HT-29 (cell line): ENCODE measurements around the gene RPS6KC1. TPM values are rescaled to one million over a fixed set of nuclear protein-coding genes. Genes with fewer than 3 reads are reported as not detected.
"Not testable (repeated sequence)": the region's sequence is repeated elsewhere in the genome, so short reads cannot be mapped to it uniquely, and the experiment has no call there.

ENCODE experiments used
- DNase-seq: peaks from one replicate; pipeline ENCODE4 v3.0.0-alpha.2; 2015; ENCODE audit warnings: low spot score
- total RNA-seq: library from RNA; depleted of rRNA; stranded (reverse); fragments of >200 nt; shearing (Covaris generic); gene quantifications from 2 replicates; pipeline ENCODE4 v1.2.3, GENCODE V29; 2014

RPS6KC1 gene
- total RNA-seq, 1 experiment from 2014 or later, result 4.7 TPM

DNA sequence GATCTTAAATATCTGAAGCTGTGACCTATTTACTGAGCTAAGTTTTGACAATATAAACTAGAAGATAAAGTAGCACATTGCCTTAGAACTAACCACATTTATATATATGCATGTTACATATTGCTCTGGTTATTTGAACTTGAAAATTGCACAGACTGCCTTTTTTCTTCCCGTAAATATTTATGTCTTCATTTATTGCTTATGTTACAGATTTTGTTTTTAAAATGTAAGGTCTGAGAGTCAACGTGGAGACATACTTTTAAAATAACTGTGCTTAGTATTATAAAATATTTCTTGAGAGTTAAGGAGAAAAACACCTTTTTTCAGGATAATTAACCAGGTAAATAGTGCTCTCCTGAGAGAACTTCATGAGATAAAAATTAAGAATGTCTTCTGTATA lies 3.1 kb downstream of the RPS6KC1 start:
- no peak for DNase-seq

DNA sequence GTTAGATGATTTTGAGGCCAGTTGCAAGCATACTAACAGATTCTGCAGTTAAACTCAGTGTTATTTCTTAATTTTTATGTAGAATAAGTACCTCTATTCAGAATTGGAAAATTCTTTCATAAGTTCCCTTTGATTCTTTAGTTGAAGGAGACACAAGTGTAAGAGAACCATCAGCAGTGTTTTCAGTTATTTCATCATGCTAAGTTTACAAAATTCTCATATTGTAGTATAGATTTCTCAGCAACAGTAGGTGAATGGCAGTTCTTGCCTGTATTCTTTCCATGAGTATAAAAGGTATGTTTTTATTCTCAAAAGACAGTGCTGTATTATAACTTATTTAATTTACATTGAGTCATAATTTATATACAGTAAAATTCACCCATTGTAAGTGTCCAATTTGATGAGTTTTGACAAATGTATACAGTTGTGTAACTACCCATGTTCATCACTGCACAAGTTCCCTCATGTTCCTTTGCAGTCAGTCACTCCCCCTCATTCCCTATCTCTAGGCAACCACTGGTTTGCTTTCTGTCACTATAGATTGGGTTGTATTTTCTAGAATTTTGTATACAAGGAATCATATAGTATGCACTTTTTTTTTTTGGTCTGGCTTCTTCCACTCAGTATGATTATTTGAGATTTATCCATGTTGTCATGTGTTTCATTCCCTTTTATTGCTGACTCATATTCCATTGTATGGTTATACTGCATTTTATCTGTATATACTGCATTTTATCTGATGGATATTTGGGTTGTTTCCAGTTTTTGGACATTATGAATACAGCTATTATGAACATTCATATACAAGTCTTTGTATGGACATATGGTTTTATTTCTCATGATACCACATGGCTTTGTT lies 3.9 kb downstream of the RPS6KC1 start:
- no peak for DNase-seq

DNA sequence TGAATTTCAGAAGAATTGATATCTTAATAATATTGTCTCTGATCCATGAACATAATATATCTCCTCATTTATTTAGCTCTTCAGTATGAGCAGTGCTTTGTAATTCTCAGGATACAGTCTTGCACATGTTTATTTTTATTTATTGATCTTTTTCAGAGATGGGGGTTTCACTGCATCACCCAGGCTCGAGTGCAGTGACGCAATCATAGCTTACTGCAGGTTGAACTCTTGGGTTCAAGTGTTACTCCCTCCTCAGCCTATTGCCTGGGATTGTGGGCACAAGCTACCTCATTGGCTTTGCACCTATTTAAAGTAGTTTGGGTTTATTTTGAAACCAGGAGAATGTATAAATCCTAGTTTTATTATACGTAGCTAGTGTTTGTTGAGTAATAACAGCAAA lies 4.7 kb downstream of the RPS6KC1 start:
- DNase-seq, result no peak

DNA sequence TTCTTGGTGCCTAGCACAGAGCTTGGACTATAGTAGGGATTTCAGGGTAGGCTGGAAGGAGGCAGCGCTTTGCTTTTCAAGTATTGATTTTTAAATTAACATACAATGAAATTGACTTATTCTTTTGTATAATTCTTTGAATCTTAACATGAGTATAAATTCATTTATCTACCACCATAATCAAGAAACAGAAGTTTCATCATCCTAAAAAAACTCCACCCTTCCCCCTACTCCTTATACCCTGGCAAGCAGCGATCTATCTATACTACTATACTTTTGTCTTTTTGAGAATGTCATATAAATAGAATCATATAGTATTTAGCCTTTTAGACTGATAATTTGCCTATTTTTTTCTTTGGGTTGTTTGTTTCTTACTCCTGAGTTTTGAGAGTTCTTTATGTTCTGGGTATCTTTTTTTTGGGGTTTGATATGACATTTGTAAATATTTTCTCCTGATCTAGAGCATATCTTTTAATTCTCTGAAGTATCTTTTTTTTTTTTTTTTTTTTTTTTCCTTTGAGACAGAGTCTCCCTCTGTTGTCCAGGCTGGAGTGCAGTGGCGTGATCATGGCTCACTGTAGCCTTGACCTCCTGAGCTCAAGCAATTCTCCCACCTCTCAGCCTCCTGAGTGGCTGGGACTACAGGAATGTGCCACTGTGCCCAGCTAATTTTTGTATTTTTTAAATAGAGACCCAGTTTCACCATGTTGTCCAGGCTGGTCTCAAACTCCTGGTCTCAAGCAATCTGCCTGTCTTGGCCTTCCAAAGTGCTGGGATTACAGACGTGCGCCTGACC lies 6.4 kb downstream of the RPS6KC1 start:
- no peak for DNase-seq

DNA sequence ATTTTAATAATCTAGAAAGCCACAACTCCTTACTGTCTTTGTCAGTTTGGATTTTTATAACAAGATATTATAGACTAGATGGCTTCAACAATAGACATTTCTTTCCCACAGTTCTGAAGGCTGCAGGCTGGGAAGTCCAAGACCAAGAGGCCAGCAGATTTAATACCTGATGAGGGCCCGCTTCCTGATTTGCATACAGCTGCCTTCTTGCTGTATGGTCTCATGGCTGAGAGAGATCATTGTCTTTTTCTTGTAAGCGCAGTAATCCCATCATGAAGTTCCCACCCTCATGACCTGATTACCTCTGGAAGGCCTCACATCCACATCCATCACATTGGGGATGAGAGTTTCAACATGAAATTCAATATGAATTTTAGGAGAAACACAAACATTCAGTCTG lies 9.8 kb downstream of the RPS6KC1 start:
- DNase-seq, result no peak

DNA sequence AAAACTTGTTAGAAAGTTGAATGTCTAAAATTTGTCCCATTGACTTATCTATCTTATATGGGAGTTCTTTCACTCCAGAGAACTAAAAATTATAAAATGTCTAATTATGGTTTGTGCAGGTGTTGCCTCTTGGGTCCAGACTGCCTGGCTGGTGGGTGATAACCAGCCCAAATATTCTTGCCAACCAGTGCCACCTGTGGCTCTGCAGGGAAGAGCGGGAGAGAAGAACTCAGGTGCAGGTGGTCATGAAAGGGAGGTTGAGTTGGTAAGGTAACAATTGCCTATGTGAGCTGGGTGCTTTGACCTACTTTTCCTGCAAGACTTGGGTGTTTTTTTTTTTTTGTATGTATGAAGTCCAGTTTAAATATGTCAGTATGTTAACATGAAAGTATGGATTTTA lies 10.2 kb downstream of the RPS6KC1 start:
- peak; percentile 5 for DNase-seq

DNA sequence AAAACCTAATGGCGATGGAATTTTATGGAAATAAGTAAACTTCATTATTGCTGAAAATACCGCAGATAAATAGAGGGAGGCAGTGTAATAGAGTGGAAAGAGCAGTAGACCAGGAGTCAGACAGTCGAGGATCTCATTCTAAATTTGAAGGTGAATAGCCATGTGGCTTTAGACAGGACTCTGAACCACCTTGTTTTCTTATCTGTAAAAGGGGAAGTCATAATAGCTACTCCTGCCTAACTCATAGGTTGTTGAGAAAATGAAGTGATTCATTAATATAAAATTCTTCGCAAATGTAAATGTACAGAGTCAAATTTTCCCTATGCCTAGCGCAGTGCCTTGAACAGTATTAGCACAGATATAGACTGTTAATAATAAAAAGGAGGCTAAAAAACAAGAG lies 14.8 kb downstream of the RPS6KC1 start:
- no peak for DNase-seq

DNA sequence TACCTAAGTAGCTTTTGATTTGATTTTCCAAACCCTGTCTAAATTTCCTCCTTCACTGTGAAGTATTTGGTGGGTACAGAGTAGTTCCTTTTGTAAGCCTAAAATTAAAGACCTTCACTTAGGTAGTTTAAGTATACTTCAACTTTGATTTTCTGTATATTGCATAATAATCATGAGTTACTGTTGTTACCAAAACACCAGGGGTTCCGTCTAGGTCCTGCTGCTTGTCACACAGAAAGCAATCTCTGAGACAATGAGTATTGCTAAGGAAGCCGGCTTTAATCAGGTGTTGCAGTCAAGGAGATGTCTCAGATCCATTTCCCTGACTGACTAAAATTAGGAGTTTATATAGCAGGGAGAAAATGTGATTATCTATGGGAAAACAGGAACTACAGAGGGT lies 15.3 kb downstream of the RPS6KC1 start:
- DNase-seq, result no peak

GRCh38 chr1:213067352-213067751 lies 16.3 kb downstream of the RPS6KC1 start:
- no peak for DNase-seq

GRCh38 chr1:213070406-213070805 lies 19.4 kb downstream of the RPS6KC1 start:
- peak; percentile 21 for DNase-seq

GRCh38 chr1:213075725-213076124 lies 24.7 kb downstream of the RPS6KC1 start:
- DNase-seq, result no peak

GRCh38 chr1:213082420-213083111 lies 31.5 kb downstream of the RPS6KC1 start:
- no peak for DNase-seq

DNA sequence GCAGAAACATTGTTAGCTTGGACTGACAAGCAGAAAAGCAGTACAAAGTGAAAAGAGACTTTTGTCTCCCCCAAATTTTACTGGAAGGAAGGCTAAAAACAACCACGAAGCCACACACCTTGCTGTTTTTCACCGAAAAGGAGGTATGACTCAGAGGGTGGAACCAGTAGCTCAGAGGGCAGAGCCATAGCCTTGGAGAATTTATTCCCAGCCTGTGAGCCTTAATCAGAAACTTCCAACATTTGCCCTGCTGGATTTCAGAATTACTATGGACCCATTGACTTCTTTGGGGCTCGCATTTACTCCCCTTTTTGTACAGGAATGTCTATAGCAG lies 32.0 kb downstream of the RPS6KC1 start:
- DNase-seq, result peak; percentile 22

DNA sequence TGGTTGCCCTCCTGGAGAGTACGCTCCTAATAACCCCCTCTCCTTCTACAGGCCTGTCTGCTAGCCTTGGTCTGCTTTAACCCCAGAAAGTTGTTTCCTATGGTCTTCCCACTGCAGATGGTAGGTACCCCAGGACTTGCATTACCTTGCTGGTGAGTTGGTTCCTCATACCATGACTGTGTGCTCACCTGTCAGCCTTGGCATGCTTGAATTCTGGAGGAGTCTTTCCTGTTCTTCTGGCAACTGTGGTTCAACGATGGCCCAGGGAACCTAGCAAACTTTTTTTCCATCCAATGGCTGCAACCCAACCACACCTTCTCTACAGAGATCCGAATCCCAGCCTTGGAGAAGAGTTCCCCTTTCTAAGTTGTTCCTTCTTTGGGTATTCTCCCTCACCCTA lies 36.9 kb downstream of the RPS6KC1 start:
- no peak for DNase-seq

DNA sequence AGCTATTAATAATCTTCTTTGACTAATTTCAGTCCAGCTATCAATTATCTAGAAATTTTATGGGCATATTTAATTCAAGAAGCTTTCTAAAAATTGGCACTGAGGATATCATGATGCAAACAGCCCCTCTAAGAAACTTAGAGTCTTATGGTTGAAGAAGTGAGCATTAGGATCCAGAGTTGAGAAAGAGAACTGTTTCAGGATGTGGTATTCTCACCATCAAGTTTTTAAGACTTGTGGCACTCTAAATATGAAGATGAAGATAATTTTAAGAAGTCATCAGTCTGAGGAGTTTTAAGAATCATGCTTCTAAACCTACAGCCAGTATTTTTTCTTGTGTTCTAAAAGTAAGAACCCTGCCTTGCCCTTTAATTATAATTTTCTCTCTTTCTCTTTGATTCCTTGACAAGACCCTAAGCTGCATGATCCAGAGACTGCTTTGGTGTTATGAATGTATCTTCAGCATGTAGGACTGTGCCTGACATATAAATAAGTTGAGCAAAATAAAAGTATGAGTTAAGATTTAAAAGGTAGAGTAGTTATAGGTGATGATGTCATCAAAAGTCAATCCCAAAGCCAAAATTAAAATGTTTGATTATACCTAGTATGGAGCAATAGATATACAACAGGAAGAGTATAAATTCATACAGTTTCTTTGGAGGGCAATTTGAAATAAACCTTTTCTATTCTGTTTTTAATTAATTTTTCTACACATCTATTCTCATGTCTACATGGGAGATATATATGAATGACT lies 39.1 kb downstream of the RPS6KC1 start:
- no peak for DNase-seq

- DNase-seq, result no peak
Observed at GRCh38 chr1:213094446-213094845, 43.4 kb downstream of the RPS6KC1 start.

DNA sequence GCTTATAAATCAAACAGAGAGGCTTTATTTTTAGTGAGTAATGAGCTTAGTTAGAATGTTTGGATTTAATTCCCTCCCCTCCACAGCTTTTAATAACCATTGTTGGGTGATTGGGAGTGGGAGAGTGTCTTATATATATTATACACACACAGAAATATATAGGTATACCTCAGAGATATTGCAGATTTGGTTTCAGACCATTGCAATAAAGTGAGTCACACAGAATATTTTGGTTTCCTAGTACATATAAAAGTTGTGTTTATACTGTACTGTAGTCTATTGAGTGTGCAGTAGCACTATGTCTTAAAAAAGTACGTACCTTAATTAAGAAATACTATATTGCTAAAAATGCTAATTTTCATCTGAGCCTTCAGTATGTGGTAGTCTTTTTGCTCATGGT lies 44.4 kb downstream of the RPS6KC1 start:
- DNase-seq, result no peak

DNA sequence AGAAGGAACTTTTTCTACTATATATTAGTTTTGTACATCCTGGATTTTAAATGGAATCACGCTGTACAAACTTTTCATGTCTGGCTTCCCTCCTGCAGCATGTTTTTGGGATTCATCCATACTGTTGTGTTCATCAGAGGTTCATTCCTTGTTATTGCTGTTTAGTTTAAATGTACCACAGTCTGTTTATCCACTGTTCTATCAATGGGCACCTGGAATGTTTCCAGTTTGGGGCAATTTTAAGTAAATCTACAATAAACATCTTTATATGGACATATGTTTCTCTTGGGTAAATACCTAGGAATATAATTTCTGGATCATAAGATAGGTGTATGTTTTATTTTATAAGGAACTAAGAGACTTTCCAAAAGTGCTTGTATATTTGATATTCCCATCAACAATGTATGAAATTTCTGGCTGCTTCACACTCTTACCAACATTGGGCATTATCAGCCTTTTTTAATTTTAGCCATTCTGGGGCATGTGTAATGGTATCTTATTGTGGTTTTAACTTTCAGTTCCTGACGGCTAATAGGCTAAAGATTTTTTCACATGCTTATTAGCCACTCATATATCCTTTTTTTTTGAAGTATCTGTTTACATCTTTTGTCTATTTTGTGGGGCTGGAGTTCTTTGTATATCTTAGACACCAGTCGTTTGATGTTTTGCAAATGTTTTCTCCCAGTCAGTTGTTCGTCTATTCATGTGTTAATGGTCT lies 48.8 kb downstream of the RPS6KC1 start:
- DNase-seq, result no peak

- not testable (repeated sequence) for DNase-seq
Observed at GRCh38 chr1:213100565-213100964, 49.5 kb downstream of the RPS6KC1 start.

DNA sequence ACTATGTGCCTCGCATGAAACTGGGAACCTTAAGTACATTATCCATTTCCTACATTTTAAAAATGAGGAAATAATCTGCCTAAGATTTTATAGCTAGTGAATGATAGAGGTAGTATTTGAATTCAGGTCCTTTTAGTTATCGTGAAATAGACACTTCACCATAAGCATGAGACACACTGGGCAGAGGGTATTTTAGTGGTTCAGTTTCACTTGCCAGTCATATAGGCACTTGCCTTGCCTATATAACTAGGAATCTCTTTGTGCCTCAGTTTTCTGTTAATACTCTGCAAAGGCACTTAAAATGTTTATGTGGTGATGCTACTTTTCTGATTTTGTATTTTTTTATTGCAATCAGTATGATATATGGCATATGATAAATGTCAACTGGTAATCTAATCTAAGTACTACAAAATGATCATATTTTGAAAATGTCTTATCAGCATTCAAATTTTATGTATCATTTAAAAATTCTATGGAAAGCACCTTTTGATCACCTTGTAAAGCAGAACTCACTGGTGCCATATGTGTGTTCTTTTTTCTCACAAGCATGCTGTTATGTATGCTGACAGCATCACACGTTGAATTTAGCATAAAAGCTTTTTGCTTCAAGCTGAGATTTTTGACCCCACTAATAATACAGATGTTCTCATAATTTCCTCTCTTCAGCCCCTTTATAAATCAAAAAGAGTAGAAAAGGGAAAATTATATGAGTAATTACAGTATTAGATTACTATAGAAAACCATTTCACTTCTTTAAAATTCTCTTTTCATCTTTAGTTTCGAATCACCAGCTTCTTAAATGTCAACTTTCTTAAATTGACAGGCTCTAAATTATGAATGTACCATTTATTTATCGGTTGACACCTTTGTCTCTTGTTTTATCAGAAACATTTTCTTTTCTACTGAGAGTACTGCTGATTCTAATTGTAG lies 52.6 kb downstream of the RPS6KC1 start:
- DNase-seq, result no peak
